Central memory CD8-positive, alpha-beta T cell (primary cell): ENCODE results near the gene CALB2.
"Not testable (repeated sequence)": the region's sequence is repeated elsewhere in the genome, so short reads cannot be mapped to it uniquely, and the experiment has no call there.

Source experiments
- ATAC-seq: fragments of 150-1000 bp; cut with Tn5 transposase; replicated peaks from 2 replicates; pipeline ENCODE4 v1.10.0; 2022; ENCODE audit warnings: mild to moderate bottlenecking, moderate FRiP score, moderate number of reproducible peaks; ENCODE audit not compliant: poor library complexity, severe bottlenecking; ENCODE audit errors: extremely low read depth
- DNase-seq, 2 donors: peaks; one replicate each; pipeline ENCODE4 v3.0.0; 2021; ENCODE audit warnings: low spot score in 2 of 2
- H3K27ac Mint-ChIP-seq: one replicate; pipeline ENCODE4 v1.8.0; 2022; ENCODE audit warnings: low read depth, mild to moderate bottlenecking, moderate library complexity, mixed read lengths
- H3K27me3 Mint-ChIP-seq: one replicate; pipeline ENCODE4 v1.8.0; 2022; ENCODE audit warnings: mixed read lengths
- H3K36me3 Mint-ChIP-seq: one replicate; pipeline ENCODE4 v1.8.0; 2022; ENCODE audit warnings: mild to moderate bottlenecking, moderate library complexity, mixed read lengths; ENCODE audit not compliant: insufficient read depth
- H3K4me1 Mint-ChIP-seq: one replicate; pipeline ENCODE4 v1.8.0; 2022; ENCODE audit warnings: mixed read lengths
- H3K4me3 Mint-ChIP-seq: one replicate; pipeline ENCODE4 v1.8.0; 2022; ENCODE audit warnings: mild to moderate bottlenecking, moderate library complexity, mixed read lengths
- H3K9me3 Mint-ChIP-seq: one replicate; pipeline ENCODE4 v1.8.0; 2022; ENCODE audit warnings: mixed read lengths

CALB2 gene

GRCh38 chr16:71358464-71358998, at the start of gene CALB2:
Gene CALB2 (plus strand): TSS chr16:71358723. CDS start chr16:71358793, 70 bp downstream.
- peak; percentile 71 for ATAC-seq

GRCh38 chr16:71311553-71312158, 46.9 kb upstream of the CALB2 start:
- Mint-ChIP-seq H3K4me1 (no peaks in the 10 kb centered on the region), H3K27me3 (peaks cover 89% of the 10 kb centered on the region), H3K36me3 (no peaks in the 10 kb centered on the region), H3K4me3 (no peak overlapping the region), H3K27ac (no peak overlapping the region), H3K9me3 (no peaks in the 10 kb centered on the region)
- no peak for ATAC-seq
- no peak for DNase-seq

More at GRCh38 chr16:71358464-71358998, at the start of gene CALB2:
- no peak within 1 kb of the TSS for H3K27ac Mint-ChIP-seq
- H3K4me3 Mint-ChIP-seq = no peak within 1 kb of the TSS
- H3K9me3 Mint-ChIP-seq = no peaks in the 10 kb centered on the region
- peak; percentile 26 to 45 for DNase-seq
- peaks cover 2% of the 10 kb centered on the region for H3K36me3 Mint-ChIP-seq
- peaks cover 37% of the 10 kb centered on the region for H3K27me3 Mint-ChIP-seq
- peaks cover 6% of the 10 kb centered on the region for H3K4me1 Mint-ChIP-seq

GRCh38 chr16:71313591-71313990, 44.9 kb upstream of the CALB2 start:
- not testable (repeated sequence) for H3K4me1 Mint-ChIP-seq, DNase-seq, H3K27ac Mint-ChIP-seq, ATAC-seq, H3K9me3 Mint-ChIP-seq, H3K36me3 Mint-ChIP-seq, H3K4me3 Mint-ChIP-seq
- peaks cover 81% of the 10 kb centered on the region for H3K27me3 Mint-ChIP-seq

GRCh38 chr16:71315269-71315668, 43.3 kb upstream of the CALB2 start:
- DNase-seq (no peak), ATAC-seq (no peak)
- Mint-ChIP-seq H3K9me3 (no peaks in the 10 kb centered on the region), H3K4me3 (no peak overlapping the region), H3K27ac (no peak overlapping the region), H3K36me3 (no peaks in the 10 kb centered on the region), H3K27me3 (peaks cover 78% of the 10 kb centered on the region), H3K4me1 (no peaks in the 10 kb centered on the region)

GRCh38 chr16:71319999-71320398, 38.5 kb upstream of the CALB2 start:
- Mint-ChIP-seq H3K27me3 (peaks cover 66% of the 10 kb centered on the region), H3K4me1 (no peaks in the 10 kb centered on the region), H3K9me3 (no peaks in the 10 kb centered on the region), H3K36me3 (no peaks in the 10 kb centered on the region), H3K4me3 (no peak overlapping the region), H3K27ac (no peak overlapping the region)
- no peak for ATAC-seq
- no peak for DNase-seq

- Mint-ChIP-seq H3K9me3 (no peaks in the 10 kb centered on the region), H3K27me3 (peaks cover 64% of the 10 kb centered on the region), H3K4me3 (no peak overlapping the region), H3K36me3 (no peaks in the 10 kb centered on the region), H3K27ac (no peak overlapping the region), H3K4me1 (no peaks in the 10 kb centered on the region)
- ATAC-seq = no peak
- no peak for DNase-seq
These were observed 30.8 kb upstream of the CALB2 start for GRCh38 chr16:71327720-71328119.

GRCh38 chr16:71328151-71328550, 30.4 kb upstream of the CALB2 start:
- Mint-ChIP-seq H3K4me3 (no peak overlapping the region), H3K27ac (no peak overlapping the region), H3K36me3 (no peaks in the 10 kb centered on the region), H3K4me1 (no peaks in the 10 kb centered on the region), H3K27me3 (peaks cover 64% of the 10 kb centered on the region), H3K9me3 (no peaks in the 10 kb centered on the region)
- no peak for DNase-seq
- no peak for ATAC-seq

GRCh38 chr16:71337631-71338030, 20.9 kb upstream of the CALB2 start:
- Mint-ChIP-seq H3K36me3 (no peaks in the 10 kb centered on the region), H3K27ac (no peak overlapping the region), H3K27me3 (peaks cover 66% of the 10 kb centered on the region), H3K9me3 (peaks cover 14% of the 10 kb centered on the region), H3K4me1 (no peaks in the 10 kb centered on the region), H3K4me3 (no peak overlapping the region)
- ATAC-seq = no peak
- no peak for DNase-seq

- DNase-seq (no peak), ATAC-seq (no peak)
- Mint-ChIP-seq H3K9me3 (peaks cover 14% of the 10 kb centered on the region), H3K36me3 (no peaks in the 10 kb centered on the region), H3K4me3 (no peak overlapping the region), H3K4me1 (no peaks in the 10 kb centered on the region), H3K27me3 (peaks cover 66% of the 10 kb centered on the region), H3K27ac (no peak overlapping the region)
These were observed 20.3 kb upstream of the CALB2 start for GRCh38 chr16:71338193-71338592.

GRCh38 chr16:71338632-71339031, 19.9 kb upstream of the CALB2 start:
- DNase-seq = no peak
- no peak overlapping the region for H3K4me3 Mint-ChIP-seq
- no peaks in the 10 kb centered on the region for H3K4me1 Mint-ChIP-seq
- ATAC-seq = no peak
- H3K27ac Mint-ChIP-seq = no peak overlapping the region
- peaks cover 69% of the 10 kb centered on the region for H3K27me3 Mint-ChIP-seq
- H3K9me3 Mint-ChIP-seq = peaks cover 14% of the 10 kb centered on the region
- H3K36me3 Mint-ChIP-seq = no peaks in the 10 kb centered on the region

GRCh38 chr16:71339236-71340171, 19.0 kb upstream of the CALB2 start:
- H3K36me3 Mint-ChIP-seq = no peaks in the 10 kb centered on the region
- DNase-seq = no peak
- peaks cover 14% of the 10 kb centered on the region for H3K9me3 Mint-ChIP-seq
- peaks cover 75% of the 10 kb centered on the region for H3K27me3 Mint-ChIP-seq
- H3K4me3 Mint-ChIP-seq = no peak overlapping the region
- H3K4me1 Mint-ChIP-seq = no peaks in the 10 kb centered on the region
- no peak overlapping the region for H3K27ac Mint-ChIP-seq
- no peak for ATAC-seq

- Mint-ChIP-seq H3K9me3 (peaks cover 12% of the 10 kb centered on the region), H3K4me1 (no peaks in the 10 kb centered on the region), H3K27ac (no peak overlapping the region), H3K27me3 (peaks cover 75% of the 10 kb centered on the region), H3K36me3 (peaks cover under 1% of the 10 kb centered on the region), H3K4me3 (no peak overlapping the region)
- no peak for DNase-seq
- ATAC-seq = no peak
These were observed 18.1 kb upstream of the CALB2 start for GRCh38 chr16:71340406-71340805.

GRCh38 chr16:71341881-71342280, 16.6 kb upstream of the CALB2 start:
- no peak overlapping the region for H3K4me3 Mint-ChIP-seq
- peaks cover 5% of the 10 kb centered on the region for H3K9me3 Mint-ChIP-seq
- H3K27me3 Mint-ChIP-seq = peaks cover 66% of the 10 kb centered on the region
- peaks cover 3% of the 10 kb centered on the region for H3K36me3 Mint-ChIP-seq
- H3K4me1 Mint-ChIP-seq = no peaks in the 10 kb centered on the region
- DNase-seq (no peak), ATAC-seq (no peak)
- H3K27ac Mint-ChIP-seq = no peak overlapping the region
